Breast epithelium (tissue), 3 donors: ENCODE results near the gene TM7SF2.

Experiments
- CTCF ChIP-seq, 3 donors: fragments of 450-650 bp; IDR thresholded peaks; one replicate each; pipeline ENCODE4 v1.5.1; 2016 to 2017; ENCODE audit warnings: antibody characterized with exemption in 3 of 3, mild to moderate bottlenecking in 3 of 3, moderate library complexity in 3 of 3
- POLR2A ChIP-seq: fragments of 450-650 bp; IDR thresholded peaks from one replicate; pipeline ENCODE4 v1.6.1; 2016; ENCODE audit warnings: antibody characterized with exemption, mild to moderate bottlenecking, moderate library complexity
- POLR2AphosphoS5 ChIP-seq, 3 donors: sonication (generic); formaldehyde crosslinking; IDR thresholded peaks; one replicate each; pipeline ENCODE4 v1.6.1; 2017; ENCODE audit warnings: antibody characterized with exemption in 3 of 3

GRCh38 chr11:65083834-65084597 lies 27.7 kb upstream of the TM7SF2 start, which contains the start of the genes CDCA5 and ZFPL1:
- TF ChIP-seq CTCF (IDR thresholded peaks at IDR 0.05) (peak in 1 of 3 donors; percentile 10), POLR2A (peak; percentile 66), POLR2AphosphoS5 (IDR thresholded peaks at IDR 0.05) (peak; percentile 98 to 99 (median 98))
